Liver (tissue), 9 donors: ENCODE measurements around the gene WBP1. TPM values are rescaled to one million over a fixed set of nuclear protein-coding genes. Genes with fewer than 3 reads are reported as not detected.
A peak's percentile ranks its signal among the peaks of the same experiment; 100 is the strongest.

Source experiments
- DNase-seq: peaks from one replicate; pipeline ENCODE4 v3.0.0-alpha.2; 2017; ENCODE audit warnings: low spot score
- H3K27ac ChIP-seq, 2 donors: one replicate each; pipeline ENCODE4 v1.7.0; 2013; ENCODE audit warnings: inconsistent platforms in 2 of 2, low read length in 2 of 2, control low read depth in 1 of 2, low read depth in 1 of 2, mild to moderate bottlenecking in 1 of 2
- H3K27me3 ChIP-seq, 4 donors: one replicate each; pipeline versions ENCODE4 v1.6.1 to v1.7.0; 2013; ENCODE audit warnings: low read length in 3 of 4, inconsistent platforms in 1 of 4, mild to moderate bottlenecking in 1 of 4, moderate library complexity in 1 of 4; ENCODE audit not compliant: control insufficient read depth in 4 of 4, insufficient read depth in 4 of 4
- H3K36me3 ChIP-seq, 4 donors: one replicate each; pipeline versions ENCODE4 v1.6.1 to v1.7.0; 2013; ENCODE audit warnings: low read length in 3 of 4, mild to moderate bottlenecking in 3 of 4, low read depth in 1 of 4, moderate library complexity in 1 of 4; ENCODE audit not compliant: control insufficient read depth in 4 of 4, insufficient read depth in 3 of 4
- H3K4me1 ChIP-seq, 4 donors: one replicate each; pipeline versions ENCODE4 v1.6.1 to v1.7.0; 2013; ENCODE audit warnings: low read length in 3 of 4, mild to moderate bottlenecking in 3 of 4, moderate library complexity in 1 of 4; ENCODE audit not compliant: control insufficient read depth in 4 of 4, insufficient read depth in 4 of 4
- H3K4me3 ChIP-seq, 3 donors: one replicate each; pipeline versions ENCODE4 v1.6.1 to v1.7.0; 2013; ENCODE audit warnings: low read length in 3 of 3, control low read depth in 1 of 3, low read depth in 1 of 3, mild to moderate bottlenecking in 1 of 3
- H3K9ac ChIP-seq, 2 donors: one replicate each; pipeline ENCODE4 v1.7.0; 2013; ENCODE audit warnings: low read length in 2 of 2, mild to moderate bottlenecking in 2 of 2, moderate library complexity in 2 of 2, control low read depth in 1 of 2, low read depth in 1 of 2
- H3K9me3 ChIP-seq, 4 donors: one replicate each; pipeline versions ENCODE4 v1.6.1 to v1.7.0; 2013; ENCODE audit warnings: low read length in 3 of 4; ENCODE audit not compliant: control insufficient read depth in 4 of 4
- EGR1 ChIP-seq, 2 donors: IDR thresholded peaks; 2 replicates each; pipeline ENCODE4 v1.6.1; 2016 to 2018; ENCODE audit warnings: antibody characterized with exemption in 2 of 2, low read depth in 2 of 2
- FOXA1 ChIP-seq: IDR thresholded peaks from 2 replicates; pipeline ENCODE4 v1.6.1; 2016; ENCODE audit warnings: antibody characterized with exemption
- FOXA2 ChIP-seq: IDR thresholded peaks from 2 replicates; pipeline ENCODE4 v1.6.1; 2016; ENCODE audit warnings: antibody characterized with exemption
- GABPA ChIP-seq, 2 donors: IDR thresholded peaks in 1 of 2; conservative IDR thresholded peaks in 1 of 2; 2 replicates each; pipeline ENCODE4 v1.6.1; 2016; ENCODE audit warnings: antibody characterized with exemption in 2 of 2, mild to moderate bottlenecking in 1 of 2, moderate library complexity in 1 of 2
- HNF4A ChIP-seq, 2 donors: conservative IDR thresholded peaks; 2 replicates each; pipeline ENCODE4 v1.6.1; 2016; ENCODE audit warnings: antibody characterized with exemption in 2 of 2, mild to moderate bottlenecking in 2 of 2
- HNF4G ChIP-seq: IDR thresholded peaks from 2 replicates; pipeline ENCODE4 v1.6.1; 2016; ENCODE audit warnings: antibody characterized with exemption
- RAD21 ChIP-seq, 2 donors: IDR thresholded peaks; 2 replicates each; pipeline ENCODE4 v1.6.1; 2016; ENCODE audit warnings: antibody characterized with exemption in 2 of 2, mild to moderate bottlenecking in 2 of 2
- RXRA ChIP-seq, 2 donors: IDR thresholded peaks; 2 replicates each; pipeline ENCODE4 v1.6.1; 2017 to 2018; ENCODE audit warnings: antibody characterized with exemption in 2 of 2, mild to moderate bottlenecking in 1 of 2
- SP1 ChIP-seq: IDR thresholded peaks from 2 replicates; pipeline ENCODE4 v1.6.1; 2018; ENCODE audit warnings: antibody characterized with exemption, mild to moderate bottlenecking
- YY1 ChIP-seq: IDR thresholded peaks from 2 replicates; pipeline ENCODE4 v1.6.1; 2016; ENCODE audit warnings: antibody characterized with exemption, mild to moderate bottlenecking
- WGBS: extraction: QIAGEN DNeasy Blood & Tissue Kit; methylation state at CpG from one replicate; pipeline ENCODE4 v1.1.7; 2013; 5-methylcytosine and 5-hydroxymethylcytosine counted together
- polyA plus RNA-seq, 2 donors: library from polyadenylated mRNA; stranded (reverse) in 1 of 2; unstranded in 1 of 2; fragments of 200-250 nt in 1 of 2; fragments of >200 nt in 1 of 2; fragmentation: Nextera tagmentation in 1 of 2; extraction: Ambion mirVana in 1 of 2; gene quantifications; one replicate each; pipeline versions ENCODE4 v1.2.1 to v1.2.3, GENCODE V29; 2013 to 2015
- total RNA-seq, 2 donors: library from RNA; depleted of rRNA; stranded (reverse); fragments of >200 nt; gene quantifications; one replicate each; pipeline ENCODE4 v1.2.3, GENCODE V29; 2014
- TF ChIP-seq, protein P1 (sequence below): IDR thresholded peaks from 2 replicates; pipeline ENCODE4 v1.6.1; 2016; ENCODE audit warnings: antibody characterized with exemption
- TF ChIP-seq, protein P2 (sequence below): IDR thresholded peaks from 2 replicates; pipeline ENCODE4 v1.6.1; 2016; ENCODE audit warnings: antibody characterized with exemption
- TF ChIP-seq, protein P3 (sequence below): IDR thresholded peaks from 2 replicates; pipeline ENCODE4 v1.6.1; 2016; ENCODE audit warnings: antibody characterized with exemption, mild to moderate bottlenecking
- TF ChIP-seq, protein P4 (sequence below): fragments of 150-350 bp; IDR thresholded peaks from 2 replicates; pipeline ENCODE4 v1.5.1; 2017; ENCODE audit warnings: improper control_type of control experiment, low read depth, low read length; ENCODE audit not compliant: missing input control
- TF ChIP-seq, protein P5 (sequence below): IDR thresholded peaks from 2 replicates; pipeline ENCODE4 v1.6.1; 2016; ENCODE audit warnings: antibody characterized with exemption
- donor health status: healthy.
- donor health status: healthy.
- donor health status: healthy.
- donor health status: healthy.
- donor health status: healthy.

Gene WBP1
- total and polyA plus RNA-seq, 4 donors, result 19.2 to 45.0 (median 24.9) TPM

DNA sequence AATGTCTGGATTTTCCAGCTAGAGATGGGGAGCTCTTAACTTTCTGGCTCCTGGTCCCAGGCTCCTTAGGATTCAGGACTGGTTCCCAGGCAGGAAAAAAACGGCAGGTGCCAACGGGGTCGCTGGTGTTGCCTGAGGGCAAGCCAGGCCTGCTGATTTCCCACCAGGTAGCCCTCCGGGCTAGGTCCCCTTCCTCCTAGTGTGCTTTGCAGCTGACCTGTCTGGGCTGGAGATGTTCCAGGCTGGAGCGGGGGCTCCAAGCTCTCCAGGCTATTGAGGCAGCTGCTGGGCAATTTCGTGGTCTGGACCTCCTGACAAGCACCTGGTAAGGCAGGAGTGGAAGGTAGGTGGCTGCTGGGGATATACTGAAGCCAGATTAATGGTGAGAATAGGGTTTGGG is 16.2 kb downstream of the WBP1 start (continued):
- TF ChIP-seq, protein P1, sequence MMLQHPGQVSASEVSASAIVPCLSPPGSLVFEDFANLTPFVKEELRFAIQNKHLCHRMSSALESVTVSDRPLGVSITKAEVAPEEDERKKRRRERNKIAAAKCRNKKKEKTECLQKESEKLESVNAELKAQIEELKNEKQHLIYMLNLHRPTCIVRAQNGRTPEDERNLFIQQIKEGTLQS, result no peak
- TF ChIP-seq SP1 (no peak), FOXA2 (no peak)

DNA sequence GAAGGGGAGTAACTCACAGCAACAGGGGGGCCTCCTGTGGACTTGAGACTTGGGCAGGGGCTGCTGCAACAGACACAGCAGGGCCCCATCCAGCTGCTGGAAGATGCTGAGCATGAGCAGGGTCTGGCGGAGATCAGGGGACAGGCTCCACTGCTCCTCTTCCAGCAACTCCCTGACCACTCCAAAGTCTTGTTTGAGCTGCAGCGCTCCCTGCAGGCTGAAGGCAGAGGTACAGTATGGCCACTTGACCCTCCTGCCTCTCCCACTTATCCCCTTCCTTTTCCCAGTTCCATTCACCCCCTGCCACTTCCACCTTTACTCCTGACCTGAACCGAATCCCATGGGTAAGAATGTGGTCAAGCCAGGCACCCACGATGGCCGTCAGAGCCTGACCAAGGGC is 16.7 kb downstream of the WBP1 start:
- no peaks in the 10 kb centered on the region for H3K27me3 ChIP-seq
- WGBS, result 93% methylated on average over 5 of the region's 5 CpGs
- H3K36me3 ChIP-seq, result peaks cover 2 to 14% (median 13%) of the 10 kb centered on the region in 4 donors
- H3K4me1 ChIP-seq, result peaks cover 10 to 30% (median 23%) of the 10 kb centered on the region in 4 donors
- no peak overlapping the region for H3K27ac ChIP-seq
- no peak for DNase-seq
- H3K9me3 ChIP-seq, result no peaks in the 10 kb centered on the region
- H3K9ac ChIP-seq, result no peak overlapping the region
- TF ChIP-seq, protein P2, sequence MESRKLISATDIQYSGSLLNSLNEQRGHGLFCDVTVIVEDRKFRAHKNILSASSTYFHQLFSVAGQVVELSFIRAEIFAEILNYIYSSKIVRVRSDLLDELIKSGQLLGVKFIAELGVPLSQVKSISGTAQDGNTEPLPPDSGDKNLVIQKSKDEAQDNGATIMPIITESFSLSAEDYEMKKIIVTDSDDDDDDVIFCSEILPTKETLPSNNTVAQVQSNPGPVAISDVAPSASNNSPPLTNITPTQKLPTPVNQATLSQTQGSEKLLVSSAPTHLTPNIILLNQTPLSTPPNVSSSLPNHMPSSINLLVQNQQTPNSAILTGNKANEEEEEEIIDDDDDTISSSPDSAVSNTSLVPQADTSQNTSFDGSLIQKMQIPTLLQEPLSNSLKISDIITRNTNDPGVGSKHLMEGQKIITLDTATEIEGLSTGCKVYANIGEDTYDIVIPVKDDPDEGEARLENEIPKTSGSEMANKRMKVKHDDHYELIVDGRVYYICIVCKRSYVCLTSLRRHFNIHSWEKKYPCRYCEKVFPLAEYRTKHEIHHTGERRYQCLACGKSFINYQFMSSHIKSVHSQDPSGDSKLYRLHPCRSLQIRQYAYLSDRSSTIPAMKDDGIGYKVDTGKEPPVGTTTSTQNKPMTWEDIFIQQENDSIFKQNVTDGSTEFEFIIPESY, result no peak
- TF ChIP-seq, protein P3, sequence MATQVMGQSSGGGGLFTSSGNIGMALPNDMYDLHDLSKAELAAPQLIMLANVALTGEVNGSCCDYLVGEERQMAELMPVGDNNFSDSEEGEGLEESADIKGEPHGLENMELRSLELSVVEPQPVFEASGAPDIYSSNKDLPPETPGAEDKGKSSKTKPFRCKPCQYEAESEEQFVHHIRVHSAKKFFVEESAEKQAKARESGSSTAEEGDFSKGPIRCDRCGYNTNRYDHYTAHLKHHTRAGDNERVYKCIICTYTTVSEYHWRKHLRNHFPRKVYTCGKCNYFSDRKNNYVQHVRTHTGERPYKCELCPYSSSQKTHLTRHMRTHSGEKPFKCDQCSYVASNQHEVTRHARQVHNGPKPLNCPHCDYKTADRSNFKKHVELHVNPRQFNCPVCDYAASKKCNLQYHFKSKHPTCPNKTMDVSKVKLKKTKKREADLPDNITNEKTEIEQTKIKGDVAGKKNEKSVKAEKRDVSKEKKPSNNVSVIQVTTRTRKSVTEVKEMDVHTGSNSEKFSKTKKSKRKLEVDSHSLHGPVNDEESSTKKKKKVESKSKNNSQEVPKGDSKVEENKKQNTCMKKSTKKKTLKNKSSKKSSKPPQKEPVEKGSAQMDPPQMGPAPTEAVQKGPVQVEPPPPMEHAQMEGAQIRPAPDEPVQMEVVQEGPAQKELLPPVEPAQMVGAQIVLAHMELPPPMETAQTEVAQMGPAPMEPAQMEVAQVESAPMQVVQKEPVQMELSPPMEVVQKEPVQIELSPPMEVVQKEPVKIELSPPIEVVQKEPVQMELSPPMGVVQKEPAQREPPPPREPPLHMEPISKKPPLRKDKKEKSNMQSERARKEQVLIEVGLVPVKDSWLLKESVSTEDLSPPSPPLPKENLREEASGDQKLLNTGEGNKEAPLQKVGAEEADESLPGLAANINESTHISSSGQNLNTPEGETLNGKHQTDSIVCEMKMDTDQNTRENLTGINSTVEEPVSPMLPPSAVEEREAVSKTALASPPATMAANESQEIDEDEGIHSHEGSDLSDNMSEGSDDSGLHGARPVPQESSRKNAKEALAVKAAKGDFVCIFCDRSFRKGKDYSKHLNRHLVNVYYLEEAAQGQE, result no peak
- no peak for TF ChIP-seq EGR1 (IDR thresholded peaks at IDR 0.05; ENCODE audit: low read depth in 2 of 2)
- no peak for TF ChIP-seq HNF4G
- TF ChIP-seq RXRA (IDR thresholded peaks at IDR 0.05), result no peak
- TF ChIP-seq, protein P4, sequence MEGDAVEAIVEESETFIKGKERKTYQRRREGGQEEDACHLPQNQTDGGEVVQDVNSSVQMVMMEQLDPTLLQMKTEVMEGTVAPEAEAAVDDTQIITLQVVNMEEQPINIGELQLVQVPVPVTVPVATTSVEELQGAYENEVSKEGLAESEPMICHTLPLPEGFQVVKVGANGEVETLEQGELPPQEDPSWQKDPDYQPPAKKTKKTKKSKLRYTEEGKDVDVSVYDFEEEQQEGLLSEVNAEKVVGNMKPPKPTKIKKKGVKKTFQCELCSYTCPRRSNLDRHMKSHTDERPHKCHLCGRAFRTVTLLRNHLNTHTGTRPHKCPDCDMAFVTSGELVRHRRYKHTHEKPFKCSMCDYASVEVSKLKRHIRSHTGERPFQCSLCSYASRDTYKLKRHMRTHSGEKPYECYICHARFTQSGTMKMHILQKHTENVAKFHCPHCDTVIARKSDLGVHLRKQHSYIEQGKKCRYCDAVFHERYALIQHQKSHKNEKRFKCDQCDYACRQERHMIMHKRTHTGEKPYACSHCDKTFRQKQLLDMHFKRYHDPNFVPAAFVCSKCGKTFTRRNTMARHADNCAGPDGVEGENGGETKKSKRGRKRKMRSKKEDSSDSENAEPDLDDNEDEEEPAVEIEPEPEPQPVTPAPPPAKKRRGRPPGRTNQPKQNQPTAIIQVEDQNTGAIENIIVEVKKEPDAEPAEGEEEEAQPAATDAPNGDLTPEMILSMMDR, result no peak
- TF ChIP-seq, protein P5, sequence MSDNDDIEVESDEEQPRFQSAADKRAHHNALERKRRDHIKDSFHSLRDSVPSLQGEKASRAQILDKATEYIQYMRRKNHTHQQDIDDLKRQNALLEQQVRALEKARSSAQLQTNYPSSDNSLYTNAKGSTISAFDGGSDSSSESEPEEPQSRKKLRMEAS, result no peak
- no peak for TF ChIP-seq FOXA2
- H3K4me3 ChIP-seq, result no peak overlapping the region

DNA sequence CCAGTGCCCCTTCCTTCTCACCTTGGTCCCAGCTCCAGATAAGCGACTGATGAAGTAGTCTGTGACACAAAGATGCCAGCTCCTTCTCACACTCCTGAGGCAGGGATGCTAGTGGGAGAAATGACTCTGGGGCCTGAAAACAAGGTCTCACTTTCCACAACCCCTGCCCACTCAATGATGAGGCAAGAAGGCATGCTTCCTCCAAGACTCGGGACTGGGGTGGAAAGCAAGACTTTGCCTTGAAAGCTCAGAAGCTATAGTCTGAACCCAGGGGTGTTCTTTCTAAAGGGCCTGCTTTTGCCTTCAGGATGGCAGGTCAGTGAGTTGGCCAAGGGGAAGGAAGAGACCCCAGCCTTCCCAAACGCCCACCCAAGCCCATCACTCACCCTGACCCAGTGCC is 23.2 kb downstream of the WBP1 start:
- no peak for DNase-seq
- H3K4me1 ChIP-seq, result peaks cover 9 to 50% (median 36%) of the 10 kb centered on the region in 4 donors
- WGBS, result 61% methylated on average over 3 of the region's 3 CpGs
- H3K4me3 ChIP-seq, result peak overlapping the region; percentile 67 to 95 (median 94)
- peak overlapping the region; percentile 7 to 44 for H3K9ac ChIP-seq
- peaks cover 0 to 7% (median 0%) of the 10 kb centered on the region in 4 donors for H3K36me3 ChIP-seq
- H3K27ac ChIP-seq, result no peak overlapping the region
- H3K9me3 ChIP-seq, result no peaks in the 10 kb centered on the region
- H3K27me3 ChIP-seq, result no peaks in the 10 kb centered on the region
- TF ChIP-seq, protein P5, result no peak
- TF ChIP-seq HNF4A (conservative IDR thresholded peaks at IDR 0.05) (no peak), HNF4G (no peak), RAD21 (IDR thresholded peaks at IDR 0.05) (no peak), FOXA1 (no peak), YY1 (no peak), FOXA2 (no peak), GABPA (IDR thresholded peaks at IDR 0.05 in 1 of 2, conservative IDR thresholded peaks at IDR 0.05 in 1 of 2) (no peak)
- TF ChIP-seq, protein P4, result no peak
- TF ChIP-seq, protein P1, result no peak
- TF ChIP-seq, protein P2, result no peak
